HCT116 (cell line): ENCODE measurements around the gene CLTC. TPM values are rescaled to one million over a fixed set of nuclear protein-coding genes. Genes with fewer than 3 reads are reported as not detected.

ENCODE experiments used
- ATAC-seq: fragments of 200-7000 bp; cut with Tn5 transposase; 2 replicates; pipeline ENCODE4 v1.9.1; 2020; ENCODE audit warnings: mild to moderate bottlenecking, moderate library complexity
- BruUV-seq: library from RNA; stranded (reverse); fragments of 400-500 nt; replicated peaks from 2 replicates; lab custom pipeline; 2021; lab: Mats Ljungman, UMichigan
- CTCF ChIA-PET: fragments of 300-600 bp; sonication (Branson Sonifier 250); formaldehyde crosslinking; loops from one replicate; lab custom pipeline; 2021; ENCODE audit warnings: antibody characterized with exemption; lab: Charles Lee
- POLR2A ChIA-PET: fragments of 300-600, 350-600 bp; sonication (Branson Sonifier 250); formaldehyde crosslinking; loops from one replicate; lab custom pipeline; 2021; ENCODE audit warnings: antibody characterized with exemption; lab: Charles Lee
- RAD21 ChIA-PET, 2 experiments: fragments of 300-600 bp; sonication (Branson Sonifier 250); formaldehyde crosslinking; loops; one replicate each; lab custom pipeline; 2023; ENCODE audit warnings: low total read pairs in 2 of 2; ENCODE audit not compliant: uncharacterized antibody in 2 of 2, unreplicated experiment in 2 of 2, low non-redundant PET in 1 of 2; lab: Charles Lee
- DNase-seq: peaks from one replicate; pipeline ENCODE4 v3.0.0-alpha.2; 2010; ENCODE audit warnings: low read depth, low spot score
- H2AFZ ChIP-seq: fragments of 200-600 bp; shearing (Covaris generic), sonication (generic); 2 replicates; pipeline ENCODE4 v1.6.1; 2017; ENCODE audit warnings: low read depth, mixed run types, mixed read lengths, antibody characterized with exemption, low read length; ENCODE audit not compliant: poor library complexity, severe bottlenecking
- H3K27ac ChIP-seq: 2 replicates; pipeline ENCODE4 v1.5.1; 2012; ENCODE audit warnings: low read depth, low read length
- H3K27me3 ChIP-seq: fragments of 200-600 bp; sonication (generic); 2 replicates; pipeline ENCODE4 v1.6.1; 2016; ENCODE audit warnings: mixed run types, low read length, mixed read lengths; ENCODE audit not compliant: insufficient read depth
- H3K36me3 ChIP-seq, 2 experiments: fragments of 200-500 bp in 1 of 2; fragments of 200-600 bp in 1 of 2; sonication (Bioruptor generic) in 1 of 2; sonication (generic) in 1 of 2; 2 replicates each; pipeline versions ENCODE4 v1.5.1 to v1.6.1; 2014 to 2016; ENCODE audit warnings: low read length in 2 of 2, inconsistent platforms in 1 of 2, mixed read lengths in 1 of 2, mixed run types in 1 of 2; ENCODE audit not compliant: insufficient read depth in 2 of 2, control insufficient read depth in 1 of 2
- H3K4me1 ChIP-seq, 2 experiments: fragments of 200-600 bp in 1 of 2; sonication (generic) in 1 of 2; 2 replicates each; pipeline versions ENCODE4 v1.5.1 to v1.6.1; 2012 to 2017; ENCODE audit warnings: low read length in 2 of 2, inconsistent platforms in 1 of 2, mild to moderate bottlenecking in 1 of 2, mixed read lengths in 1 of 2, mixed run types in 1 of 2, moderate library complexity in 1 of 2; ENCODE audit not compliant: insufficient read depth in 2 of 2, control insufficient read depth in 1 of 2
- H3K4me2 ChIP-seq: fragments of 200-600 bp; sonication (generic); 2 replicates; pipeline ENCODE4 v1.6.1; 2017; ENCODE audit warnings: mixed run types, low read length, mixed read lengths
- H3K4me3 ChIP-seq, 2 experiments: fragments of 200-600 bp in 1 of 2; sonication (generic) in 1 of 2; replicated peaks in 1 of 2; 2 replicates each; pipeline ENCODE4 v1.5.1; 2011 to 2016; ENCODE audit warnings: low read length in 2 of 2, control low read depth in 1 of 2, low read depth in 1 of 2, mild to moderate bottlenecking in 1 of 2, mixed read lengths in 1 of 2, mixed run types in 1 of 2
- H3K79me2 ChIP-seq: fragments of 200-600 bp; sonication (generic); 2 replicates; pipeline ENCODE4 v1.6.1; 2017; ENCODE audit warnings: mild to moderate bottlenecking, mixed run types, low read length, moderate library complexity, mixed read lengths; ENCODE audit not compliant: insufficient read depth
- H3K9ac ChIP-seq: fragments of 200-600 bp; sonication (generic); 2 replicates; pipeline ENCODE4 v1.6.1; 2016; ENCODE audit warnings: low read length, mixed read lengths
- H3K9me2 ChIP-seq: fragments of 200-600 bp; sonication (generic), shearing (Covaris generic); 2 replicates; pipeline ENCODE4 v1.6.1; 2017; ENCODE audit warnings: mixed run types, mild to moderate bottlenecking, moderate library complexity; ENCODE audit not compliant: insufficient read depth
- H3K9me3 ChIP-seq, 2 experiments: fragments of 200-500 bp in 1 of 2; fragments of 200-600 bp in 1 of 2; sonication (Bioruptor generic) in 1 of 2; sonication (generic) in 1 of 2; 2 replicates each; pipeline ENCODE4 v1.6.1; 2014 to 2017; ENCODE audit warnings: low read length in 2 of 2, mixed read lengths in 2 of 2, inconsistent platforms in 1 of 2, low read depth in 1 of 2, mild to moderate bottlenecking in 1 of 2, mixed run types in 1 of 2, moderate library complexity in 1 of 2; ENCODE audit not compliant: control insufficient read depth in 1 of 2, insufficient read depth in 1 of 2
- H4K20me1 ChIP-seq: fragments of 200-600 bp; sonication (generic), shearing (Covaris generic); 2 replicates; pipeline ENCODE4 v1.6.1; 2017; ENCODE audit warnings: mixed run types, mild to moderate bottlenecking, moderate library complexity; ENCODE audit not compliant: insufficient read depth
- CEBPB ChIP-seq: IDR thresholded peaks from 2 replicates; pipeline ENCODE4 v1.6.1; 2012; ENCODE audit warnings: low read depth
- CTCF ChIP-seq, 3 experiments: fragments of 200-600 bp in 1 of 3; sonication (generic) in 1 of 3; IDR thresholded peaks in 2 of 3; conservative IDR thresholded peaks in 1 of 3; 2 replicates each; pipeline ENCODE4 v1.5.1; 2012 to 2017; ENCODE audit warnings: low read depth in 2 of 3, low read length in 2 of 3, antibody characterized with exemption in 1 of 3, borderline replicate concordance in 1 of 3, control low read depth in 1 of 3, mild to moderate bottlenecking in 1 of 3, mixed read lengths in 1 of 3, mixed run types in 1 of 3, moderate library complexity in 1 of 3; ENCODE audit not compliant: insufficient read depth in 1 of 3
- EGR1 ChIP-seq: IDR thresholded peaks from 2 replicates; pipeline ENCODE4 v1.6.1; 2012; ENCODE audit warnings: low read depth
- ELF1 ChIP-seq: IDR thresholded peaks from 2 replicates; pipeline ENCODE4 v1.6.1; 2012; ENCODE audit warnings: low read depth, borderline replicate concordance
- EZH2 ChIP-seq: fragments of 200-600 bp; sonication (generic); IDR thresholded peaks from 2 replicates; pipeline ENCODE4 v1.6.1; 2017; ENCODE audit warnings: antibody characterized with exemption, mixed run types
- FOSL1 ChIP-seq: IDR thresholded peaks from 2 replicates; pipeline ENCODE4 v1.6.1; 2012; ENCODE audit warnings: low read depth
- POLR2A ChIP-seq: IDR thresholded peaks from 2 replicates; pipeline ENCODE4 v1.7.0; 2011; ENCODE audit warnings: borderline replicate concordance; ENCODE audit not compliant: insufficient read depth, insufficient read length; ENCODE audit errors: extremely low read depth
- RAD21 ChIP-seq: IDR thresholded peaks from 2 replicates; pipeline ENCODE4 v1.6.1; 2012; ENCODE audit warnings: low read depth, mild to moderate bottlenecking
- REST ChIP-seq: IDR thresholded peaks from 2 replicates; pipeline ENCODE4 v1.6.1; 2012; ENCODE audit warnings: low read depth
- SIN3A ChIP-seq: IDR thresholded peaks from 2 replicates; pipeline ENCODE4 v1.6.1; 2012; ENCODE audit warnings: low read depth
- SP1 ChIP-seq: IDR thresholded peaks from 2 replicates; pipeline ENCODE4 v1.6.1; 2012; ENCODE audit warnings: low read depth
- YY1 ChIP-seq: IDR thresholded peaks from 2 replicates; pipeline ENCODE4 v1.6.1; 2011; ENCODE audit warnings: low read length, low read depth, moderate library complexity, mild to moderate bottlenecking; ENCODE audit not compliant: insufficient replicate concordance; ENCODE audit errors: extremely low read depth
- ZBTB33 ChIP-seq: IDR thresholded peaks from 2 replicates; pipeline ENCODE4 v1.6.1; 2011; ENCODE audit warnings: mild to moderate bottlenecking, low read length, moderate library complexity; ENCODE audit not compliant: insufficient replicate concordance; ENCODE audit errors: extremely low read depth
- ZFX ChIP-seq: fragments of 450-650 bp; IDR thresholded peaks from 2 replicates; pipeline ENCODE4 v1.6.1; 2017
- ZNF274 ChIP-seq: fragments of 200-500 bp; sonication (Bioruptor generic); IDR thresholded peaks from 2 replicates; pipeline ENCODE4 v1.6.1; 2014; ENCODE audit warnings: mild to moderate bottlenecking, low read depth, low read length, inconsistent platforms
- intact Hi-C: fragments of 100-400 bp; cut with micrococcal nuclease; formaldehyde crosslinking; loops from 2 replicates; pipeline ENCODE4 v1.10.0; 2022
- total RNA-seq: library from RNA; stranded (reverse); gene quantifications from one replicate; pipeline ENCODE4 v1.2.1, GENCODE V29; 2021; ENCODE audit not compliant: unreplicated experiment
- TF ChIP-seq, protein P1 (sequence below): IDR thresholded peaks from 2 replicates; pipeline ENCODE4 v1.6.1; 2012

CLTC gene
- total RNA-seq, 1 experiment from 2014 or later: 351 TPM

DNA sequence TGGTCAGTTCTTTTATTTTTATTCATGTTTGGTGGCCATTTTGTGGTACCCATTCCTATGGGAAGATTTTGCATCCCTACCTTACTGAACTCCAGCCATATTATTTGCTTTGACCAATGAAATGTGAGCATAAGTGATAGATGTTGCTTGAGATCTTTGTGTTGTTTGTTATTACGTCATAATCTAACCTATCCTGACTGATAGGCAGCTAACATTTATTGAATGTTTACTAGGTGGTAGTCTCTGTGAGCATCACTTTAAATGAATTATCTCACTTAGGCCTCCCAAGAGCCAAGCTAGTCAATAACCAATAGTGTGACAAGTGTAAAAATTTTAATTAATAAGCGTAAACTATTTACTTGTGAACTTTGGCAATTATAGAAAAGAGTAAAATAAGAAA lies 125.3 kb downstream of the CLTC start:
- H3K36me3 ChIP-seq: peaks cover 0 to 14% of the 10 kb centered on the region in 2 experiments; a peak in 2 of 4 replicates
- no peak overlapping the region for H2AFZ ChIP-seq
- ATAC-seq: no peak
- H3K79me2 ChIP-seq: peaks cover 3% of the 10 kb centered on the region; the same call in 1 of the 2 replicates
- BruUV-seq: no TSS peak
- no peaks in the 10 kb centered on the region for H4K20me1 ChIP-seq
- no peak for DNase-seq
- H3K9ac ChIP-seq: no peak overlapping the region
- TF ChIP-seq SIN3A: no peak
- TF ChIP-seq ZNF274: no peak
- TF ChIP-seq, protein P1, sequence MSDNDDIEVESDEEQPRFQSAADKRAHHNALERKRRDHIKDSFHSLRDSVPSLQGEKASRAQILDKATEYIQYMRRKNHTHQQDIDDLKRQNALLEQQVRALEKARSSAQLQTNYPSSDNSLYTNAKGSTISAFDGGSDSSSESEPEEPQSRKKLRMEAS: no peak
- TF ChIP-seq ZFX: no peak
- no peak for TF ChIP-seq SP1
- no peak for TF ChIP-seq YY1
- no peak for TF ChIP-seq ELF1
- no peak for TF ChIP-seq FOSL1
- no peak for TF ChIP-seq REST
- no peak for TF ChIP-seq CEBPB
- TF ChIP-seq RAD21: no peak
- TF ChIP-seq EGR1: no peak
- TF ChIP-seq CTCF (IDR thresholded peaks at IDR 0.05 in 2 of 3, conservative IDR thresholded peaks at IDR 0.05 in 1 of 3; ENCODE audit: borderline replicate concordance in 1 of 3, insufficient read depth in 1 of 3, low read depth in 2 of 3, low read length in 2 of 3): no peak
- no peak for TF ChIP-seq POLR2A
- TF ChIP-seq ZBTB33: no peak
- TF ChIP-seq EZH2: no peak
- ChIA-PET RAD21 (interaction anchor here in 1 of 2 experiments (0.7 kb wide), 1 partner anchor 8 kb away, joined by 3 read pairs; no protein-coding TSS in a partner anchor), CTCF (interaction anchor here (5.4 kb wide), 1 partner anchor 113 kb away, joined by 57 read pairs; no protein-coding TSS in a partner anchor), POLR2A (interaction anchor here (0.8 to 1.2 kb wide), 3 partner anchors 9 to 101 kb away, joined by 3 to 6 read pairs (median 4); no protein-coding TSS in a partner anchor)
- intact Hi-C loops: loop anchor here (5.0 kb wide), 1 partner anchor 292 kb away; no protein-coding TSS in a partner anchor
- no peaks in the 10 kb centered on the region for H3K9me2 ChIP-seq
- no peak overlapping the region for H3K27ac ChIP-seq
- H3K27me3 ChIP-seq: no peaks in the 10 kb centered on the region
- H3K4me1 ChIP-seq: peaks cover 23 to 25% of the 10 kb centered on the region in 2 experiments
- no peak overlapping the region for H3K4me2 ChIP-seq
- H3K9me3 ChIP-seq: no peaks in the 10 kb centered on the region
- no peak overlapping the region for H3K4me3 ChIP-seq
